A549 (cell line): Measurements from ENCODE around the gene YES1. TPM values are rescaled to one million over a fixed set of nuclear protein-coding genes. Genes with fewer than 3 reads are reported as not detected.

Experiments used
- BHLHE40 ChIP-seq: IDR thresholded peaks from 2 replicates; pipeline ENCODE4 v1.6.1; 2012; ENCODE audit warnings: low read depth, low read length, inconsistent platforms
- CBX2 ChIP-seq: fragments of 200-600 bp; sonication (generic); IDR thresholded peaks from 2 replicates; pipeline ENCODE4 v1.6.1; 2016; ENCODE audit warnings: low read depth, mild to moderate bottlenecking, borderline replicate concordance
- CHD2 ChIP-seq: fragments of 150-350 bp; IDR thresholded peaks from 2 replicates; pipeline ENCODE4 v1.6.1; 2014; ENCODE audit warnings: low read length; ENCODE audit not compliant: partially characterized antibody
- EHMT2 ChIP-seq: fragments of 200-600 bp; sonication (generic); IDR thresholded peaks from 2 replicates; pipeline ENCODE4 v1.6.1; 2016; ENCODE audit warnings: antibody characterized with exemption, low read depth, mild to moderate bottlenecking, moderate library complexity
- EP300 ChIP-seq, 2 experiments: fragments of >200 bp; sonication (Bioruptor Twin); formaldehyde crosslinking; IDR thresholded peaks; 2 replicates in 1 of 2; 3 replicates in 1 of 2; pipeline ENCODE4 v1.6.1; 2016 to 2017
- ESRRA ChIP-seq: fragments of 150-350 bp; IDR thresholded peaks from 2 replicates; pipeline ENCODE4 v1.6.1; 2014; ENCODE audit warnings: mild to moderate bottlenecking, low read length, borderline replicate concordance
- FOSB ChIP-seq: fragments of 250-450 bp; sonication (Bioruptor Pico); IDR thresholded peaks from 2 replicates; pipeline ENCODE4 v1.5.0; 2020; ENCODE audit warnings: mild to moderate bottlenecking, moderate library complexity
- HEYL ChIP-seq: fragments of 250-450 bp; sonication (Bioruptor Pico); IDR thresholded peaks from 2 replicates; pipeline ENCODE4 v1.8.0; 2021; ENCODE audit warnings: mild to moderate bottlenecking, moderate library complexity
- MAZ ChIP-seq: fragments of 150-350 bp; IDR thresholded peaks from 2 replicates; pipeline ENCODE4 v1.6.1; 2014; ENCODE audit warnings: antibody characterized with exemption, low read depth, low read length, borderline replicate concordance
- MYC ChIP-seq: IDR thresholded peaks from 2 replicates; pipeline ENCODE4 v1.6.1; 2012; ENCODE audit warnings: mild to moderate bottlenecking, inconsistent platforms, low read length, improper control_type of control experiment, borderline replicate concordance
- POLR2AphosphoS2 ChIP-seq: conservative IDR thresholded peaks from 2 replicates; pipeline ENCODE4 v1.6.1; 2012; ENCODE audit warnings: low read length, improper control_type of control experiment, inconsistent platforms
- RAD21 ChIP-seq, 2 experiments: fragments of >200 bp in 1 of 2; sonication (Bioruptor Twin) in 1 of 2; formaldehyde crosslinking in 1 of 2; IDR thresholded peaks in 1 of 2; conservative IDR thresholded peaks in 1 of 2; 2 replicates in 1 of 2; 3 replicates in 1 of 2; pipeline ENCODE4 v1.6.1; 2012 to 2018; ENCODE audit warnings: inconsistent platforms in 1 of 2
- SMC3 ChIP-seq: fragments of >200 bp; sonication (Bioruptor Twin); formaldehyde crosslinking; IDR thresholded peaks from 3 replicates; pipeline ENCODE4 v1.6.1; 2018; ENCODE audit warnings: inconsistent platforms
- SREBF2 ChIP-seq: fragments of 450-650 bp; IDR thresholded peaks from 2 replicates; pipeline ENCODE4 v1.6.1; 2014; ENCODE audit warnings: mild to moderate bottlenecking, moderate library complexity
- TFCP2L1 ChIP-seq: fragments of 250-450 bp; sonication (Bioruptor Pico); IDR thresholded peaks from 2 replicates; pipeline ENCODE4 v1.5.0; 2021; ENCODE audit warnings: mild to moderate bottlenecking
- TP53 ChIP-seq: fragments of 250-450 bp; sonication (Bioruptor Pico); IDR thresholded peaks from 2 replicates; pipeline ENCODE4 v1.5.0; 2021; ENCODE audit warnings: mild to moderate bottlenecking, moderate library complexity
- ZC3H11A ChIP-seq: fragments of 450-650 bp; IDR thresholded peaks from 2 replicates; pipeline ENCODE4 v1.6.1; 2014; ENCODE audit warnings: antibody characterized with exemption, mild to moderate bottlenecking
- ZNF302 ChIP-seq: fragments of 250-450 bp; sonication (Bioruptor Pico); IDR thresholded peaks from 2 replicates; pipeline ENCODE4 v1.9.0; 2021; ENCODE audit warnings: inconsistent platforms, mild to moderate bottlenecking, moderate library complexity
- polyA plus RNA-seq, 4 experiments: library from polyadenylated mRNA; depleted of rRNA in 3 of 4; stranded (reverse); fragments of >200 nt; fragmentation: RNase III in 1 of 4; extraction: RNeasy Plus Mini Kit Qiagen cat#74134 plus additional on column Dnase treatment in 1 of 4; gene quantifications; 2 replicates in 3 of 4; 3 replicates in 1 of 4; pipeline ENCODE4 v1.2.3, GENCODE V29; 2011 to 2017
- TF ChIP-seq, protein P1 (sequence below): IDR thresholded peaks from 2 replicates; pipeline ENCODE4 v1.6.1; 2012; ENCODE audit warnings: low read depth, borderline replicate concordance
- TF ChIP-seq, protein P2 (sequence below): fragments of 250-450 bp; sonication (Bioruptor Pico); IDR thresholded peaks from 2 replicates; pipeline ENCODE4 v1.5.0; 2021; ENCODE audit warnings: mild to moderate bottlenecking, moderate library complexity, borderline replicate concordance
- TF ChIP-seq, protein P3 (sequence below): fragments of 200-600 bp; sonication (generic); IDR thresholded peaks from 2 replicates; pipeline ENCODE4 v1.6.1; 2016; ENCODE audit warnings: antibody characterized with exemption, mild to moderate bottlenecking, moderate library complexity
- TF ChIP-seq, protein P4 (sequence below): fragments of >200 bp; sonication (Bioruptor Twin); formaldehyde crosslinking; IDR thresholded peaks from 3 replicates; pipeline ENCODE4 v1.6.1; 2016
- TF ChIP-seq, protein P5 (sequence below): fragments of >200 bp; sonication (Bioruptor Twin); formaldehyde crosslinking; IDR thresholded peaks from 2 replicates; pipeline ENCODE4 v1.6.1; 2016
- TF ChIP-seq, protein P6 (sequence below): fragments of >200 bp; sonication (Bioruptor Twin); formaldehyde crosslinking; IDR thresholded peaks from 3 replicates; pipeline ENCODE4 v1.5.1; 2016

YES1 gene
- polyA plus RNA-seq, 2 of the 4 experiments (the other 2 are of a cell fraction) = 22.6 to 32.1 TPM

DNA sequence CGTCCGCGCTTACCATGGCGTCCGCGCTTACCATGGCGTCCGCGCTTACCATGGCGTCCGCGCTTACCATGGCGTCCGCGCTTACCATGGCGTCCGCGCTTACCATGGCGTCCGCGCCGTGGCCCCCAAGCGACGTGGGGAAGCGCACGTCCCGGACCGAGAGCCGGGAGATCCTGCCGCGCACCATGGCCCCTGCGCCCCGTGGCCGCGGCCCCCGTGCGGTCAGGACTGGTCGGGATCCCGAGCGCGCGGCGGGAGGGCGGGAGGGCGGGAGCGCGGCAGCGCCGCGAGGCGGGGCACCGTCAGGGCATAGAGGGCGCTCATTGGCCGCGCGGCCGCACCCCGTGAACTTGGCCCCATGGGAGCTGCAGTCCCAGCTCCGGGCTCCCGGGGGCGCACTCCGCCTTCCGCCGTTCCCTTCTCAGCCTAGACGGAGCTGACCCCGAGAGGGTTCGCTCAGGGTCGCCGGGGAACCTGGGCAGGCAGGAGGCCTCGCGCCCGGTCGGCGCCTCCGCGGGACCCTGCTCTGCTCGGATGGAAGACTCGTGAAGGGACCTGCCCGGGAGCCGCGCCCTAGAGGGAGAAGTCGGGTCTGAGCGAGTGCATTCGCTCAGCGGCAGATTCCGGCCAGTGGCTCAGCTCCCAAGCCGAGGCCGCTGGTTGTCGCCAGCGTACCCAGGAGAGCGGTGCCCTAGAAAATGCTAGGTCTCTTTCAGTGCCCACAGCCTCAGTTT, 99.5 kb downstream of the YES1 start, which contains the start of gene ENOSF1 (continued):
- TF ChIP-seq CHD2 (no peak), MYC (peak; percentile 30; the same call in 1 of the 2 replicates), RAD21 (conservative IDR thresholded peaks at IDR 0.05 in 1 of 2, IDR thresholded peaks at IDR 0.05 in 1 of 2) (peak; percentile 30 to 53; a peak in 4 of 5 replicates), SREBF2 (no peak), CBX2 (no peak), SMC3 (peak; percentile 38; the same call in 2 of the 3 replicates), TFCP2L1 (CRISPR knock-in tag) (no peak), HEYL (no peak), EHMT2 (no peak), ZC3H11A (no peak), ESRRA (no peak), EP300 (IDR thresholded peaks at IDR 0.05) (no peak), FOSB (CRISPR knock-in tag) (no peak), BHLHE40 (no peak), MAZ (no peak), TP53 (no peak), POLR2AphosphoS2 (no peak), ZNF302 (no peak)
- TF ChIP-seq, protein P1, sequence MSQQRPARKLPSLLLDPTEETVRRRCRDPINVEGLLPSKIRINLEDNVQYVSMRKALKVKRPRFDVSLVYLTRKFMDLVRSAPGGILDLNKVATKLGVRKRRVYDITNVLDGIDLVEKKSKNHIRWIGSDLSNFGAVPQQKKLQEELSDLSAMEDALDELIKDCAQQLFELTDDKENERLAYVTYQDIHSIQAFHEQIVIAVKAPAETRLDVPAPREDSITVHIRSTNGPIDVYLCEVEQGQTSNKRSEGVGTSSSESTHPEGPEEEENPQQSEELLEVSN = no peak
- TF ChIP-seq, protein P2, sequence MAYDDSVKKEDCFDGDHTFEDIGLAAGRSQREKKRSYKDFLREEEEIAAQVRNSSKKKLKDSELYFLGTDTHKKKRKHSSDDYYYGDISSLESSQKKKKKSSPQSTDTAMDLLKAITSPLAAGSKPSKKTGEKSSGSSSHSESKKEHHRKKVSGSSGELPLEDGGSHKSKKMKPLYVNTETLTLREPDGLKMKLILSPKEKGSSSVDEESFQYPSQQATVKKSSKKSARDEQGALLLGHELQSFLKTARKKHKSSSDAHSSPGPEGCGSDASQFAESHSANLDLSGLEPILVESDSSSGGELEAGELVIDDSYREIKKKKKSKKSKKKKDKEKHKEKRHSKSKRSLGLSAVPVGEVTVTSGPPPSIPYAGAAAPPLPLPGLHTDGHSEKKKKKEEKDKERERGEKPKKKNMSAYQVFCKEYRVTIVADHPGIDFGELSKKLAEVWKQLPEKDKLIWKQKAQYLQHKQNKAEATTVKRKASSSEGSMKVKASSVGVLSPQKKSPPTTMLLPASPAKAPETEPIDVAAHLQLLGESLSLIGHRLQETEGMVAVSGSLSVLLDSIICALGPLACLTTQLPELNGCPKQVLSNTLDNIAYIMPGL (CRISPR knock-in tag) = no peak
- TF ChIP-seq, protein P3, sequence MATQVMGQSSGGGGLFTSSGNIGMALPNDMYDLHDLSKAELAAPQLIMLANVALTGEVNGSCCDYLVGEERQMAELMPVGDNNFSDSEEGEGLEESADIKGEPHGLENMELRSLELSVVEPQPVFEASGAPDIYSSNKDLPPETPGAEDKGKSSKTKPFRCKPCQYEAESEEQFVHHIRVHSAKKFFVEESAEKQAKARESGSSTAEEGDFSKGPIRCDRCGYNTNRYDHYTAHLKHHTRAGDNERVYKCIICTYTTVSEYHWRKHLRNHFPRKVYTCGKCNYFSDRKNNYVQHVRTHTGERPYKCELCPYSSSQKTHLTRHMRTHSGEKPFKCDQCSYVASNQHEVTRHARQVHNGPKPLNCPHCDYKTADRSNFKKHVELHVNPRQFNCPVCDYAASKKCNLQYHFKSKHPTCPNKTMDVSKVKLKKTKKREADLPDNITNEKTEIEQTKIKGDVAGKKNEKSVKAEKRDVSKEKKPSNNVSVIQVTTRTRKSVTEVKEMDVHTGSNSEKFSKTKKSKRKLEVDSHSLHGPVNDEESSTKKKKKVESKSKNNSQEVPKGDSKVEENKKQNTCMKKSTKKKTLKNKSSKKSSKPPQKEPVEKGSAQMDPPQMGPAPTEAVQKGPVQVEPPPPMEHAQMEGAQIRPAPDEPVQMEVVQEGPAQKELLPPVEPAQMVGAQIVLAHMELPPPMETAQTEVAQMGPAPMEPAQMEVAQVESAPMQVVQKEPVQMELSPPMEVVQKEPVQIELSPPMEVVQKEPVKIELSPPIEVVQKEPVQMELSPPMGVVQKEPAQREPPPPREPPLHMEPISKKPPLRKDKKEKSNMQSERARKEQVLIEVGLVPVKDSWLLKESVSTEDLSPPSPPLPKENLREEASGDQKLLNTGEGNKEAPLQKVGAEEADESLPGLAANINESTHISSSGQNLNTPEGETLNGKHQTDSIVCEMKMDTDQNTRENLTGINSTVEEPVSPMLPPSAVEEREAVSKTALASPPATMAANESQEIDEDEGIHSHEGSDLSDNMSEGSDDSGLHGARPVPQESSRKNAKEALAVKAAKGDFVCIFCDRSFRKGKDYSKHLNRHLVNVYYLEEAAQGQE = no peak
- TF ChIP-seq, protein P4, sequence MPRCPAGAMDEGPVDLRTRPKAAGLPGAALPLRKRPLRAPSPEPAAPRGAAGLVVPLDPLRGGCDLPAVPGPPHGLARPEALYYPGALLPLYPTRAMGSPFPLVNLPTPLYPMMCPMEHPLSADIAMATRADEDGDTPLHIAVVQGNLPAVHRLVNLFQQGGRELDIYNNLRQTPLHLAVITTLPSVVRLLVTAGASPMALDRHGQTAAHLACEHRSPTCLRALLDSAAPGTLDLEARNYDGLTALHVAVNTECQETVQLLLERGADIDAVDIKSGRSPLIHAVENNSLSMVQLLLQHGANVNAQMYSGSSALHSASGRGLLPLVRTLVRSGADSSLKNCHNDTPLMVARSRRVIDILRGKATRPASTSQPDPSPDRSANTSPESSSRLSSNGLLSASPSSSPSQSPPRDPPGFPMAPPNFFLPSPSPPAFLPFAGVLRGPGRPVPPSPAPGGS = no peak
- TF ChIP-seq, protein P5, sequence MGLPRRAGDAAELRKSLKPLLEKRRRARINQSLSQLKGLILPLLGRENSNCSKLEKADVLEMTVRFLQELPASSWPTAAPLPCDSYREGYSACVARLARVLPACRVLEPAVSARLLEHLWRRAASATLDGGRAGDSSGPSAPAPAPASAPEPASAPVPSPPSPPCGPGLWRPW = no peak
- TF ChIP-seq, protein P6, sequence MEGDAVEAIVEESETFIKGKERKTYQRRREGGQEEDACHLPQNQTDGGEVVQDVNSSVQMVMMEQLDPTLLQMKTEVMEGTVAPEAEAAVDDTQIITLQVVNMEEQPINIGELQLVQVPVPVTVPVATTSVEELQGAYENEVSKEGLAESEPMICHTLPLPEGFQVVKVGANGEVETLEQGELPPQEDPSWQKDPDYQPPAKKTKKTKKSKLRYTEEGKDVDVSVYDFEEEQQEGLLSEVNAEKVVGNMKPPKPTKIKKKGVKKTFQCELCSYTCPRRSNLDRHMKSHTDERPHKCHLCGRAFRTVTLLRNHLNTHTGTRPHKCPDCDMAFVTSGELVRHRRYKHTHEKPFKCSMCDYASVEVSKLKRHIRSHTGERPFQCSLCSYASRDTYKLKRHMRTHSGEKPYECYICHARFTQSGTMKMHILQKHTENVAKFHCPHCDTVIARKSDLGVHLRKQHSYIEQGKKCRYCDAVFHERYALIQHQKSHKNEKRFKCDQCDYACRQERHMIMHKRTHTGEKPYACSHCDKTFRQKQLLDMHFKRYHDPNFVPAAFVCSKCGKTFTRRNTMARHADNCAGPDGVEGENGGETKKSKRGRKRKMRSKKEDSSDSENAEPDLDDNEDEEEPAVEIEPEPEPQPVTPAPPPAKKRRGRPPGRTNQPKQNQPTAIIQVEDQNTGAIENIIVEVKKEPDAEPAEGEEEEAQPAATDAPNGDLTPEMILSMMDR = peak; percentile 54
